DMS 273 (cell line): Measurements from ENCODE around the gene CENPT.
"Not testable (repeated sequence)": the region's sequence is repeated elsewhere in the genome, so short reads cannot be mapped to it uniquely, and the experiment has no call there.

Experiments used
- DNase-seq: peaks from one replicate; lab custom pipeline; 2025; ENCODE audit not compliant: unreplicated experiment; lab: John Stamatoyannopoulos, UW

The CENPT gene

GRCh38 chr16:67846320-67847063, 1.0 kb downstream of the CENPT start, which contains the start of gene NUTF2:
Gene NUTF2 (plus strand): TSS chr16:67846933. CDS start chr16:67865131, 18,198 bp downstream.
- DNase-seq: peak; percentile 99

DNA sequence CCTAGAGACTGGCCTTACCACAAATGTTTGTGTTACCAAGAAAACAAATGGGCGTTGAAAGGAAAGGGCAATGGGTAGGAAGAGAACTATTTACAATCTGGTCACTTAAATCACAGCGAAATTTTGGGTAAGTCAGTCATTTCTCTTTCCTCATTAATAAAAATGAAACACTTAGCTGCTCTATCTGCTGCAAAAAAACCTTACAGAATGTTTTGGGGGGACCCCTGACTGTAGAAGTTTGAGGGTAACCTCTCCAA, 1.5 kb downstream of the CENPT start:
- DNase-seq: no peak

DNA sequence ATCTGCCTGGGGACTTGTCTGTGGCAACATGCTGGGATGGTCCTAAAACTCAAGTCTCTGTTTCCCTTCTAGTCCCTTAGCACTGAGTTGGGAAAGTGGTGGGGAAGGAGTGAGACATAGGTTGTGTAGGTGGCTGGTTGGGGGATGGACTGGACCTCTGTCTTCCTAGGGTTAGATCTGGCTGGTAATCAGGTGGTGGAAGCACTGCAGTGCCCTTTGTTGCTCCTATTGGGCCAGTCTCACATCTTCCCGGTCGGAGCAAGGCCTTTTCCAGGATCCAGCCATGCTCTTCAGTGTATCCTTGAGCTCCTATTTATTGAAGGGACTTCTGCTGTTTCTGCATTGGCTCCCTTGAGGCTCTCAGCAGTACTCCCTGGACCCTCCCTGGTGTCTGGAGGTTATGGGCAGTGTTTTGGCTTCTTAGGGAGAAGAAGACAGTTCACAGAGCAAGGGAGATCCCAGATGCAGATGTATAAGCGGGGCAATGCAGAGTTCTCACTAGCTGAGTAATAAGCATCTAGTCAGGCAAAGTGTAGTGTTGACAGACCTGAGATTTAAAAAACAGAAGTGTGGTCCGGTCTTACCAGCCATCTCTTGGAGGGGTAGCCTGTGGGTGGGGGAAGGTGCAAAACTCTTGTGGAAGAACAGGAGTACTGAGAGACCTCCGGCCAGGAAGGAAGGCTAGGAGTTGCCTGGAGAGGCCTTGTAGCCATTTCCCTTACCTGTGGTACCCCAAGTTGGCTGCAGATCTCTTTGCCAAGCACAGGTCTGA, 2.0 kb downstream of the CENPT start:
- peak; percentile 51 for DNase-seq

DNA sequence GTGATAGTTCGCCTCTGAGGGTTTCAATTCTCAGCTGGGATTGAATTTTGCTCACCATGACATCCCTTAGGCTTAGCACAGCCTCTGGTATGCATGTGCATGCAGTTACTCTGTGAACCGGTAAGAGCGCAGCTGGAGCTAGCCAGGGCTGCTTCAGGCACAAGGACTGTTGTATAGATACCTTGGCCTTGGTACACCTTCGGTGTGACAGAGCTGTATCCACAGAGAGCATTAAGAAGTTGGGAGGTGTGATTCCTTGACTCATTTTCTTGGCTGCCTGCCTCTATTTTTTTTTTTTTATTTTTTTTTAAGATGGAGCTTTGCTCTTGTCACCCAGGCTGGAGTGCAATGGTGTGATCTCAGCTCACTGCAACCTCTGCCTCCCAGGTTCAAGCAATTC, 3.0 kb downstream of the CENPT start:
- DNase-seq: peak; percentile 35

DNA sequence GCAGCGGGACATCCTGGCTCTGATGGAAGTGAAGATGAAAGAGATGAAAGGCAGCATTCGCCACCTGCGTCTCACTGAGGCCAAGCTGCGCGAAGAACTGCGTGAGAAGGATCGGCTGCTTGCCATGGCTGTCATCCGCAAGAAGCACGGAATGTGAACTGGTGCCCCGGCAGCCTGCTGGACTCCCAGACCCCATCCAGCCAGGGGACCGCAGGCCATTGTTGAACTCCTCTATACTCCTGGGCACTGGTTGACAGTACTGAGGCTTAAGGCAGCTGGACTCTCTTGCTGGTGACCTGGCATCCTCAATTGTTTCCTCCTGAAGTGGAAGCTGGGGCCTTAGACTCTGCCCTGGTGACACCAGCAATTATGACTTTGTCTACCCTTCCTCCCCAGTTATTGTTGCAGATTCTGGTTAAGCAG, 4.1 kb downstream of the CENPT start:
- no peak for DNase-seq

DNA sequence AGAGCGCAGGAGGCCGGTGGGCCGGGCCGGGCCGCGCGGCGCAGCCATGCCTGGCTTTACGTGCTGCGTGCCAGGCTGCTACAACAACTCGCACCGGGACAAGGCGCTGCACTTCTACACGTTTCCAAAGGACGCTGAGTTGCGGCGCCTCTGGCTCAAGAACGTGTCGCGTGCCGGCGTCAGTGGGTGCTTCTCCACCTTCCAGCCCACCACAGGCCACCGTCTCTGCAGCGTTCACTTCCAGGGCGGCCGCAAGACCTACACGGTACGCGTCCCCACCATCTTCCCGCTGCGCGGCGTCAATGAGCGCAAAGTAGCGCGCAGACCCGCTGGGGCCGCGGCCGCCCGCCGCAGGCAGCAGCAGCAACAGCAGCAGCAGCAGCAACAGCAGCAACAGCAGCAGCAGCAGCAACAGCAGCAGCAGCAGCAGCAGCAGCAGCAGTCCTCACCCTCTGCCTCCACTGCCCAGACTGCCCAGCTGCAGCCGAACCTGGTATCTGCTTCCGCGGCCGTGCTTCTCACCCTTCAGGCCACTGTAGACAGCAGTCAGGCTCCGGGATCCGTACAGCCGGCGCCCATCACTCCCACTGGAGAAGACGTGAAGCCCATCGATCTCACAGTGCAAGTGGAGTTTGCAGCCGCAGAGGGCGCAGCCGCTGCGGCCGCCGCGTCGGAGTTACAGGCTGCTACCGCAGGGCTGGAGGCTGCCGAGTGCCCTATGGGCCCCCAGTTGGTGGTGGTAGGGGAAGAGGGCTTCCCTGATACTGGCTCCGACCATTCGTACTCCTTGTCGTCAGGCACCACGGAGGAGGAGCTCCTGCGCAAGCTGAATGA, 4.8 kb downstream of the CENPT start:
- peak; percentile 82 for DNase-seq

- DNase-seq: peak; percentile 99
These were observed 5.5 kb downstream of the CENPT start, which contains the start of gene THAP11 for GRCh38 chr16:67841816-67842508. Gene THAP11 (plus strand): TSS chr16:67842320. CDS start chr16:67842555, 235 bp downstream.

DNA sequence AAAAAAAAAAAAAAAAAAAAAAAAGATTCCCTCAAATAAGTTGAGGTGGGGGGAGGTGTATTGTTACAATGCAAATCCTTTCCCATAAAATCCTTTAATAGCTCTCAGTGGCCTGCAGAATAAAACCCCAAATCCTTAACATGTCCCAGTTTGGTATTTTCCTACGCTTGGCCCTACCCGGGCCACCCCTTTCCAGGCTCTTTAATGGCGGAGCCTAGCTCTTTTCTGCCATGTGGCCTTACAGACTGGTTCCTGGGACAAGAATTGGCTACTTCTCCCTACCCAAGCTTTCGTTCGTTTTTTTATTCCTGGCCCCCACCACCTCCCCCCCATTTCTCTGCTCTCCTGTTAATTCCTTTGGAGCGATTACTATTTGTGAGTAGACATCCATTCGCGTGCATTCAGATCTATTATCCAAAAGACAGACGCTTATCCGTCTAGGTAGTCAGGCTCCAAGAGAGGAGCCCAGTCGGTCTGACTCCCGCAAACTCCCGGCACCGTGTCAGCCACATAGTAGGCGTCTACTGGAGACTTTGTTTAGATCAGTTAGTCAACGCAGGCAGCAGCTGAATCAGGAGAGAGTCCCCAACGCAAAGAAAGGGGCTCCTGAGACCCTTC, 6.2 kb downstream of the CENPT start:
- no peak for DNase-seq

- DNase-seq: no peak
These were observed 9.7 kb downstream of the CENPT start for GRCh38 chr16:67837811-67838210.

DNA sequence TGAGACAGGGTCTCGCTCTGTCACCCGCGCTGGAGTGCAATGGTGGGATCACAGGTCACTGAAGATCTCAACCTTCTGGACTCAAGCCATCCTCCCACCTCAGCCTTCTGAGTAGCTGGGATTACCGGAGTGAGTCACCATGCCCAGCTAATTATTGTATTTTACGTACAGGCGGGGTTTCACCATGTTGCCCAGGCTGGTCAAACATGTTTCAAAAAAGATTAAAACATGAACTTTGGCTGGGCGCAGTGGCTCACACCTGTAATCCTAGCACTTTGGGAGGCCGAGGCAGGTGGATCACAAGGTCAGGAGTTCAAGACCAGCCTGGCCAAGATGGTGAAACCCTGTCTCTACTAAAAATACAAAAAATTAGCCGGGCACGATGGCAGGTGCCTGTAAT, 10.3 kb downstream of the CENPT start:
- DNase-seq: not testable (repeated sequence)

- no peak for DNase-seq
These were observed 13.3 kb downstream of the CENPT start for GRCh38 chr16:67834242-67834614.

DNA sequence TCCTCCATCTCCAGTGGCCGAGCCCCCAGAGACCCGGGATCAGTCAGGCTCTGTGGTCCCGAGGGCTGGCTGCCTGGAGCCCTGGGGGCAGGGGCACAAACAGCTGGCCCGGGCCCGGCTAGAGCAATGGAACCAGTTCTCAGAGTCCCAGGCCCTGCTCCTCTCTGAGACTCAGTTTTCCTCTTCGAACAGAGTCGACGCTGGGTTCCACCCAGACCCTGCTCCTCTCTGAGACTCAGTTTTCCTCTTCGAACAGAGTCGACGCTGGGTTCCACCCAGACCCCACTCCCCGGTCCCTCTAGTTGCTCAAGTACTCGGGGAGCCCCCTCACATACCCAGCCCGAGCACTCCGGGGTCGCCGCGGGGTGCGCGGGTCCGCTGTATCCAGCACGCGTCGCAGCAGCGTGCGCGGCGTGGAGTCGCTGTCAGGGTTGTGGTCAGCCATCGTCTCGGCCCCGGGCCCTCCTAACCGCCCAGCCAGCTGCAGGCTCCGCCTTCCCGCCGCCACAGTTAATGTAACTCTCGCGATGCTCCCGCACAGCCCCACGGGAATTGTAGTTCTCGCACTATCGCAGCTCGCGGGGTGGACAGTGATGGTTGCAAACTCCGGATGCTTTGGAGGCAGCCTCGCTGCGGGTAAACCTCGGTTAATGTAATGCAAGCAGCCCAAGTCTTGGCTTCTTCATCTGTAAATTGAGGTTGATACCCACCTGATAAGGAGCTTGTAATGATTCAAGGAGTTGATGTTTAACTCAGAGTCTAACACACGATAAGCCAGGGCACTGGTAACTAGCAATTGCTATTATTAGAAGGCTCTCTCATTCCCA, 13.9 kb downstream of the CENPT start:
- peak; percentile 97 for DNase-seq

- DNase-seq: peak; percentile 51
These were observed 14.5 kb downstream of the CENPT start for GRCh38 chr16:67833030-67833414.

DNA sequence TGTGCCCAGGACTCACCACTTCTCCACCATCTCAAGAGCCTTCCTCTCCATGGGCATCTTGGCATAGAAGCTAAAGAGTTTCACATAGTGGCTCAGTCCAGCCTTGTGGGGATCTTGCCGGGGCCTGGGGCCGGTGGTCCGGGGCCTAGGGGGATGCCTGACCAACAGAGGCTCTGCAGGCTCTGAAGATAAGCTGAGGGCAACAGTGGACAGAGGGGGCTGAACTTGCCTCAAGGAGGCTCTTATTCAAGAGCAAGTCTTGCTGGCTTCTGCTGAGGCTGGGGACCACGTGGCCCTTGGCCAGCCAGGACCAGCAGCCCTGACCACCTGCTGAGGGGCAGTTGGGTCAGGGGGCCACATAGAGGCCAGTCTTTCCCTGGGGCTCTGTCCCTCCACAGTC, 18.8 kb downstream of the CENPT start:
- no peak for DNase-seq

GRCh38 chr16:67825906-67826305, 21.6 kb downstream of the CENPT start:
- no peak for DNase-seq

- no peak for DNase-seq
These were observed 22.4 kb downstream of the CENPT start for GRCh38 chr16:67825119-67825518.

DNA sequence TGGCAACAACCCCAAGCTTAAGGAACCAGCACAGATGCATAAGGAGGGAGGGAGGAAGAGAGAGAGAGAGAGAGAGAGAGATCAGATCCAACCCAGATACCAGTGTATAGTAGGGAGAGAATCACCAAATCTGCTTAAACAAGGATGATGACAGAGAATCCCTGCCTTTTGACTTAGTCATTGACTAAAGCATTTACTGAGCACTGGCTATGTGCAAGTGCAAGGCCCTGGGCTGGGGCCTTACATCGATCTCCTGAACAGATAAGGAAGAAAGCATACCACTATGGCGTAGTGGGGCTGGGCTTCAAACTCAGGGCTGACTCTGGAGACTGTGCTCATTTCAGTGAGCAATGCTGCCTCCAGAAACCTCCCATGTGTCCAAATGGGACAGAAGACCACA, 25.0 kb downstream of the CENPT start:
- DNase-seq: no peak

DNA sequence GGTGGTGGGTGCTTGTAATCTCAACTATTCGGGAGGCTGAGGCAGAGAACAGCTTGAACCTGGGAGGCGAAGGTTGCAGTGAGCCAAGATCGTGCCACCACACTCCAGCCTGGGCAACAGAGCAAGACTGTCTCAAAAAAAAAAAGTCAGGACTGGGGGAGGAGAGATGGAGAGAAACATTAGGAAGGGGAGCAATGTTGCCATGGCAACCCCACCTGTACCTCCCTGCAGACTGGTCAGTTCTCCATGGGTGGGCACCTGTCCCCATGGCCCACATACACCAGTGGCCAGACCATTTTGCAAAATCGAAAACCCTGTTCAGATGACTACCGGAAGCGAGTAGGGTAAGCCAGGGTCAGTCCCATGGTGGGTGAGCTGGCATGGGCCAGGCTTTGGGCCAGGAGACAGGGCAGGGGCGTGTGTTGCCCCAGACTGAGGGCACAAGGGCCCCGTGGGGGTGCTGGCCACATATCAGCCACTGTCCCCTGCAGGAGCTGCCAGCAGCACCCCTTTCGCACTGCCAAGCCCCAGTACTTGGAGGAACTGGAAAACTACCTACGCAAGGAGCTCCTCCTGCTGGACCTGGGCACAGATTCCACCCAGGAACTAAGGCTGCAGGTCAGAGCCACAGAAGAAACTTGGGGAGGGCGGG, 26.8 kb downstream of the CENPT start:
- DNase-seq: no peak

DNA sequence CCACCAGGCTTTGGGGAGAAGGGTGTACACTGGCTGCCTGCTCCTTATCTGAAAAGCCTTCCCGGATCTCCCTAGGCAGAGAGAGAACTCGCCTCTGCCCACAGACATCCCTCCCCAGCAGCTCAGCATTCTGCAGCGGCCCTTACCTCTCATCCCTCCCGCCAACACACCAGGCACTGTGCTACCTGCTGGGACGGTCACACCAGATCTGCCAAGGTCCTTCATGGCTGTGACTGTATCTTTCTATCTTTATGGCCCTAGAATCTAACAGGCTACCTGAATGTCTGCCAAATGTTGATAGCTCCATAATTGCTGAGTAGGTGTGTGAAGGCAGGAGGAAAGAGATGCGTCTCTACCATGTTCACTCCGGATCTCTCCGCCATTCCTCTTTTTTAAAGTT, 32.9 kb downstream of the CENPT start:
- DNase-seq: no peak
